Mammary epithelial cell (primary cell): ENCODE measurements around the gene C16orf95.

Experiments used
- CTCF ChIP-seq, 2 donors: IDR thresholded peaks in 1 of 2; conservative IDR thresholded peaks in 1 of 2; 2 replicates each; pipeline ENCODE4 v1.5.1; 2011 to 2012; ENCODE audit warnings: inconsistent platforms in 2 of 2, low read length in 2 of 2, mild to moderate bottlenecking in 2 of 2, control low read depth in 1 of 2, low read depth in 1 of 2; ENCODE audit not compliant: insufficient read depth in 1 of 2; ENCODE audit errors: extremely low read depth in 1 of 2
- EZH2 ChIP-seq: IDR thresholded peaks from 2 replicates; pipeline ENCODE4 v1.6.1; 2012; ENCODE audit warnings: low read length, inconsistent platforms, borderline replicate concordance

DNA sequence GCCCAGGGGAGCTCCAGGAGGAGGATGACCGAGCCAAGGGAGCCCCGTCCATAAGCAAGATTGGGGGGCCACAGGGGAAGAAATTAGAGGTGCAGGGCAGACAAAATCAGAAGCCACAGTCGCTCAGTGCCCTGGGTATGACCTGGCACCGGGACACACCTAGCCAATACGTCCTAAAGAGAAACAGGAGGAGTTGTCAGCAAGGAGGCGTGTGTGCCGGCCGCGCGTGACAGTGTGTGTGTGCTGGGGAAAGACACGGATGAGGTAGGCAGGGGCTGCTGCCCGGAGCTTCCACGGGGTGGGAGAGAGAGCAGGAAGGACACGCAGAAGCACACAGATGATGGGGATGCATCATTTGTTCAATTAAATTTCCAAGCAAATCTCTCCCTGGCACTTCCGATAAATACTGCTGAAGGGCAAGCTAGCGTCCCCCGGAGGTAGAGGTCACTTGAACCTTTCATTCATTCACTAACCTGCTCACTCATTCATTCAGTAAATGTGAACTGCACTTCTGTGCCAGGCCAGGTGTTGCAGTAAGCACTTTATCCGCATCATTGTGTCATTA is 38.0 kb downstream of the C16orf95 start:
- no peak for TF ChIP-seq CTCF (conservative IDR thresholded peaks at IDR 0.05 in 1 of 2, IDR thresholded peaks at IDR 0.05 in 1 of 2; ENCODE audit: extremely low read depth in 1 of 2, insufficient read depth in 1 of 2, low read depth in 1 of 2, low read length in 2 of 2)
- no peak for TF ChIP-seq EZH2
